ENCODE results near the gene MARCHF3. TPM values are rescaled to one million over a fixed set of nuclear protein-coding genes. Genes with fewer than 3 reads are reported as not detected.
"Not testable (repeated sequence)": the region's sequence is repeated elsewhere in the genome, so short reads cannot be mapped to it uniquely, and the experiment has no call there.

MARCHF3 gene
- total RNA-seq, 1 donor from 2014 or later, result 21.9 TPM

GRCh38 chr5:126900796-126901195 lies 129.6 kb downstream of the MARCHF3 start:
- POLR2A ChIA-PET, result no interaction called here
- no peak for ATAC-seq (ENCODE audit: low read depth)
- H3K27ac Mint-ChIP-seq, result no peak overlapping the region
- no peak for TF ChIP-seq CTCF (IDR thresholded peaks at IDR 0.05)
- CTCF ChIA-PET, result no interaction called here
- DNase-seq, result no peak
- H3K9me3 Mint-ChIP-seq, result no peaks in the 10 kb centered on the region
- H3K36me3 Mint-ChIP-seq (ENCODE audit: low read depth), result peaks cover 51% of the 10 kb centered on the region
- no peak overlapping the region for H3K4me3 Mint-ChIP-seq
- H3K27me3 Mint-ChIP-seq, result no peaks in the 10 kb centered on the region
- no peaks in the 10 kb centered on the region for H3K4me1 Mint-ChIP-seq
- intact Hi-C loops (cut with micrococcal nuclease), result no loop called here

- H3K27ac Mint-ChIP-seq, result no peak overlapping the region
- intact Hi-C loops (cut with micrococcal nuclease), result no loop called here
- H3K27me3 Mint-ChIP-seq, result no peaks in the 10 kb centered on the region
- ChIA-PET POLR2A (no interaction called here), CTCF (interaction anchor here (0.6 kb wide), 1 partner anchor 63 kb away, joined by 3 read pairs; no protein-coding TSS in a partner anchor)
- H3K4me1 Mint-ChIP-seq, result no peaks in the 10 kb centered on the region
- no peak overlapping the region for H3K4me3 Mint-ChIP-seq
- peaks cover 53% of the 10 kb centered on the region for H3K36me3 Mint-ChIP-seq (ENCODE audit: low read depth)
- DNase-seq (no peak), ATAC-seq (ENCODE audit: low read depth) (no peak)
- TF ChIP-seq CTCF (IDR thresholded peaks at IDR 0.05), result no peak
- H3K9me3 Mint-ChIP-seq, result no peaks in the 10 kb centered on the region
Measured at GRCh38 chr5:126899476-126899875, 130.9 kb downstream of the MARCHF3 start.

- Mint-ChIP-seq H3K4me3 (no peak overlapping the region), H3K36me3 (ENCODE audit: low read depth) (peaks cover 52% of the 10 kb centered on the region), H3K27ac (no peak overlapping the region), H3K4me1 (no peaks in the 10 kb centered on the region), H3K27me3 (no peaks in the 10 kb centered on the region), H3K9me3 (no peaks in the 10 kb centered on the region)
- no peak for ATAC-seq (ENCODE audit: low read depth)
- TF ChIP-seq CTCF (IDR thresholded peaks at IDR 0.05), result no peak
- ChIA-PET POLR2A (no interaction called here), CTCF (no interaction called here)
- no peak for DNase-seq
- intact Hi-C loops (cut with micrococcal nuclease), result loop anchor here (1.0 kb wide), 1 partner anchor 9 kb away; no protein-coding TSS in a partner anchor
Measured at GRCh38 chr5:126897851-126898630, 132.3 kb downstream of the MARCHF3 start.

- ChIA-PET CTCF (no interaction called here), POLR2A (no interaction called here)
- no peak for DNase-seq
- Mint-ChIP-seq H3K9me3 (no peaks in the 10 kb centered on the region), H3K27ac (no peak overlapping the region), H3K4me3 (no peak overlapping the region), H3K27me3 (no peaks in the 10 kb centered on the region), H3K36me3 (ENCODE audit: low read depth) (peaks cover 36% of the 10 kb centered on the region), H3K4me1 (no peaks in the 10 kb centered on the region)
- no peak for TF ChIP-seq CTCF (IDR thresholded peaks at IDR 0.05)
- no peak for ATAC-seq (ENCODE audit: low read depth)
- intact Hi-C loops (cut with micrococcal nuclease), result no loop called here
Measured at GRCh38 chr5:126896170-126896702, 134.1 kb downstream of the MARCHF3 start.

- H3K27ac Mint-ChIP-seq; ATAC-seq (ENCODE audit: low read depth); CTCF ChIA-PET; DNase-seq; H3K4me1 Mint-ChIP-seq; H3K4me3 Mint-ChIP-seq; intact Hi-C loops (cut with micrococcal nuclease); H3K9me3 Mint-ChIP-seq; H3K27me3 Mint-ChIP-seq; POLR2A ChIA-PET: not testable (repeated sequence)
- peaks cover 34% of the 10 kb centered on the region for H3K36me3 Mint-ChIP-seq (ENCODE audit: low read depth)
Measured at GRCh38 chr5:126895712-126896111, 134.6 kb downstream of the MARCHF3 start.

GRCh38 chr5:126890414-126890813 lies 139.9 kb downstream of the MARCHF3 start:
- H3K4me3 Mint-ChIP-seq; CTCF ChIA-PET; POLR2A ChIA-PET; H3K36me3 Mint-ChIP-seq (ENCODE audit: low read depth); intact Hi-C loops (cut with micrococcal nuclease); H3K4me1 Mint-ChIP-seq; ATAC-seq (ENCODE audit: low read depth); DNase-seq; H3K27me3 Mint-ChIP-seq; H3K27ac Mint-ChIP-seq; H3K9me3 Mint-ChIP-seq: not testable (repeated sequence)
